ENCODE results near the gene L3MBTL2.
A peak's percentile ranks its signal among the peaks of the same experiment; 100 is the strongest.
"Not testable (repeated sequence)": the region's sequence is repeated elsewhere in the genome, so short reads cannot be mapped to it uniquely, and the experiment has no call there.

Gene L3MBTL2

GRCh38 chr22:41204992-41205900 is at the start of gene L3MBTL2:
L3MBTL2 (plus strand) TSS chr22:41205312; CDS start chr22:41205363, 51 bp downstream.
- peak; percentile 96 for DNase-seq (ENCODE audit: low spot score)

- DNase-seq (ENCODE audit: low spot score), result no peak
Observed at GRCh38 chr22:41157083-41157482, 48.0 kb upstream of the L3MBTL2 start.

- DNase-seq (ENCODE audit: low spot score), result no peak
Observed at GRCh38 chr22:41169157-41169556, 36.0 kb upstream of the L3MBTL2 start.

GRCh38 chr22:41171996-41172395 is 33.1 kb upstream of the L3MBTL2 start:
- DNase-seq (ENCODE audit: low spot score), result no peak

GRCh38 chr22:41175546-41175945 is 29.6 kb upstream of the L3MBTL2 start:
- DNase-seq (ENCODE audit: low spot score), result no peak

GRCh38 chr22:41177040-41177621 is 28.0 kb upstream of the L3MBTL2 start:
- DNase-seq (ENCODE audit: low spot score), result no peak

- no peak for DNase-seq (ENCODE audit: low spot score)
Observed at GRCh38 chr22:41177622-41178424, 27.3 kb upstream of the L3MBTL2 start.

- DNase-seq (ENCODE audit: low spot score), result no peak
Observed at GRCh38 chr22:41178425-41178975, 26.6 kb upstream of the L3MBTL2 start.

- DNase-seq (ENCODE audit: low spot score), result not testable (repeated sequence)
Observed at GRCh38 chr22:41180362-41180761, 24.8 kb upstream of the L3MBTL2 start.

GRCh38 chr22:41180926-41181325 is 24.2 kb upstream of the L3MBTL2 start:
- DNase-seq (ENCODE audit: low spot score), result no peak

- peak; percentile 82 for DNase-seq (ENCODE audit: low spot score)
Observed at GRCh38 chr22:41181349-41182241, 23.5 kb upstream of the L3MBTL2 start.

- peak; percentile 68 for DNase-seq (ENCODE audit: low spot score)
Observed at GRCh38 chr22:41184679-41185078, 20.4 kb upstream of the L3MBTL2 start.

- DNase-seq (ENCODE audit: low spot score), result no peak
Observed at GRCh38 chr22:41191467-41191866, 13.6 kb upstream of the L3MBTL2 start.

- DNase-seq (ENCODE audit: low spot score), result no peak
Observed at GRCh38 chr22:41193829-41194228, 11.3 kb upstream of the L3MBTL2 start.

GRCh38 chr22:41197038-41197972 is 7.8 kb upstream of the L3MBTL2 start:
- peak; percentile 65 for DNase-seq (ENCODE audit: low spot score)

- DNase-seq (ENCODE audit: low spot score), result no peak
Observed at GRCh38 chr22:41198027-41198580, 7.0 kb upstream of the L3MBTL2 start.

- DNase-seq (ENCODE audit: low spot score), result no peak
Observed at GRCh38 chr22:41201141-41201540, 4.0 kb upstream of the L3MBTL2 start.

- DNase-seq (ENCODE audit: low spot score), result no peak
Observed at GRCh38 chr22:41203118-41203517, 2.0 kb upstream of the L3MBTL2 start.

- no peak for DNase-seq (ENCODE audit: low spot score)
Observed at GRCh38 chr22:41204066-41204465, 1.0 kb upstream of the L3MBTL2 start.

- DNase-seq (ENCODE audit: low spot score), result no peak
Observed at GRCh38 chr22:41206719-41207118, 1.6 kb downstream of the L3MBTL2 start.

Measured in kidney capillary endothelial cell (primary cell).